Endothelial cell of umbilical vein (primary cell): ENCODE measurements around the gene ZNF544. TPM values are rescaled to one million over a fixed set of nuclear protein-coding genes. Genes with fewer than 3 reads are reported as not detected.

Experiments
- BruUV-seq: library from RNA; stranded (reverse); fragments of 400-500 nt; replicated peaks from 2 replicates; lab custom pipeline; 2021; lab: Mats Ljungman, UMichigan
- CTCF ChIA-PET: fragments of 300-600, 350-600 bp; sonication (Branson Sonifier 250); formaldehyde crosslinking; loops from one replicate; lab custom pipeline; 2021; ENCODE audit warnings: antibody characterized with exemption, inconsistent platforms; lab: Charles Lee
- POLR2A ChIA-PET: fragments of 300-600, 350-600 bp; sonication (Branson Sonifier 250); formaldehyde crosslinking; loops from one replicate; lab custom pipeline; 2021; ENCODE audit warnings: antibody characterized with exemption, inconsistent platforms; lab: Charles Lee
- DNase-seq: peaks from one replicate; pipeline ENCODE4 v3.0.0-alpha.2; 2011; ENCODE audit warnings: low read depth, low spot score
- FAIRE-seq: peaks from 2 replicates; lab custom pipeline; 2011; peaks lifted over from hg19 to GRCh38; lab: Jason Lieb, UNC
- H2AFZ ChIP-seq: 2 replicates; pipeline ENCODE4 v1.6.0; 2012; ENCODE audit warnings: low read depth, low read length, control low read depth, inconsistent platforms
- H3K27ac ChIP-seq: 2 replicates; pipeline ENCODE4 v1.5.1; 2011; ENCODE audit warnings: low read depth, mild to moderate bottlenecking, control low read depth, low read length, moderate library complexity; ENCODE audit not compliant: insufficient read depth
- H3K27me3 ChIP-seq, 2 experiments: 2 replicates each; pipeline versions ENCODE4 v1.6.0 to v1.6.1; 2011; ENCODE audit warnings: low read length in 2 of 2, mixed read lengths in 1 of 2; ENCODE audit not compliant: control insufficient read depth in 2 of 2, insufficient read depth in 2 of 2
- H3K36me3 ChIP-seq, 2 experiments: 2 replicates in 1 of 2; 3 replicates in 1 of 2; pipeline ENCODE4 v1.5.1; 2011; ENCODE audit warnings: low read length in 2 of 2, mild to moderate bottlenecking in 1 of 2, moderate library complexity in 1 of 2; ENCODE audit not compliant: control insufficient read depth in 2 of 2, insufficient read depth in 2 of 2; ENCODE audit errors: extremely low read depth in 1 of 2
- H3K4me1 ChIP-seq: 3 replicates; pipeline ENCODE4 v1.5.1; 2011; ENCODE audit warnings: mild to moderate bottlenecking, low read length; ENCODE audit not compliant: control insufficient read depth, insufficient read depth; ENCODE audit errors: extremely low read depth
- H3K4me2 ChIP-seq: 2 replicates; pipeline ENCODE4 v1.6.1; 2011; ENCODE audit warnings: low read length, control low read depth, mixed read lengths; ENCODE audit not compliant: insufficient read depth
- H3K4me3 ChIP-seq, 3 experiments: fragments of 200-600 bp in 1 of 3; sonication (generic), shearing (Covaris generic) in 1 of 3; replicated peaks in 1 of 3; 2 replicates each; pipeline ENCODE4 v1.5.1; 2011 to 2016; ENCODE audit warnings: control low read depth in 3 of 3, low read length in 3 of 3, mild to moderate bottlenecking in 2 of 3, inconsistent platforms in 1 of 3, low read depth in 1 of 3, moderate library complexity in 1 of 3; ENCODE audit not compliant: insufficient read depth in 1 of 3
- H3K79me2 ChIP-seq: 2 replicates; pipeline ENCODE4 v1.6.0; 2012; ENCODE audit warnings: low read length, inconsistent platforms; ENCODE audit not compliant: control insufficient read depth, insufficient read depth
- H3K9ac ChIP-seq: replicated peaks from 2 replicates; pipeline ENCODE3; 2011; ENCODE audit warnings: low read length, control low read depth; ENCODE audit not compliant: insufficient read depth; ENCODE audit errors: extremely low read depth
- H3K9me1 ChIP-seq: replicated peaks from 3 replicates; pipeline ENCODE4 v1.6.0; 2011; ENCODE audit warnings: mild to moderate bottlenecking, low read length; ENCODE audit not compliant: control insufficient read depth, insufficient read depth; ENCODE audit errors: extremely low read depth
- H3K9me3 ChIP-seq: replicated peaks from 2 replicates; pipeline ENCODE4 v1.5.1; 2012; ENCODE audit warnings: low read length, inconsistent platforms; ENCODE audit not compliant: control insufficient read depth, insufficient read depth
- H4K20me1 ChIP-seq: replicated peaks from 2 replicates; pipeline ENCODE3; 2011; ENCODE audit warnings: mild to moderate bottlenecking, low read length; ENCODE audit not compliant: control insufficient read depth, insufficient read depth; ENCODE audit errors: extremely low read depth
- EZH2 ChIP-seq: IDR thresholded peaks from 2 replicates; pipeline ENCODE4 v1.6.1; 2012; ENCODE audit warnings: borderline replicate concordance, low read depth, mild to moderate bottlenecking, moderate library complexity, low read length, inconsistent platforms; ENCODE audit not compliant: severe bottlenecking
- FOS ChIP-seq: IDR thresholded peaks from 2 replicates; pipeline ENCODE4 v1.6.1; 2011; ENCODE audit warnings: mild to moderate bottlenecking, low read length, moderate library complexity, borderline replicate concordance; ENCODE audit not compliant: insufficient read depth
- GATA2 ChIP-seq: IDR thresholded peaks from 2 replicates; pipeline ENCODE4 v1.7.0; 2011; ENCODE audit warnings: low read depth, mild to moderate bottlenecking, moderate library complexity, mixed read lengths, low read length; ENCODE audit not compliant: insufficient read length, insufficient read depth
- JUN ChIP-seq: IDR thresholded peaks from 2 replicates; pipeline ENCODE4 v1.6.1; 2011; ENCODE audit warnings: borderline replicate concordance, low read depth; ENCODE audit not compliant: insufficient read length, insufficient read depth
- MYC ChIP-seq: IDR thresholded peaks from one replicate; pipeline ENCODE4 v1.6.1; 2011; ENCODE audit warnings: mild to moderate bottlenecking, low read depth, low read length
- POLR2A ChIP-seq: IDR thresholded peaks from 2 replicates; pipeline ENCODE4 v1.6.1; 2012; ENCODE audit warnings: low read depth, mild to moderate bottlenecking, control low read depth, low read length
- POLR2AphosphoS5 ChIP-seq: IDR thresholded peaks from 2 replicates; pipeline ENCODE4 v1.6.1; 2012; ENCODE audit warnings: low read depth, mild to moderate bottlenecking, control low read depth, low read length, moderate library complexity; ENCODE audit not compliant: insufficient read depth
- dilution Hi-C: fragments of 300-500 bp; cut with MboI; formaldehyde crosslinking; loops from one replicate; pipeline ENCODE4 v1.15.0; 2019; ENCODE audit warnings: low sequenced_read_pairs; ENCODE audit not compliant: extremely low pct_ligation_motif_present
- intact Hi-C: fragments of 100-400 bp; cut with micrococcal nuclease; formaldehyde crosslinking; loops from one replicate; pipeline ENCODE4 v1.10.0; 2022
- polyA plus RNA-seq, 4 experiments: library from polyadenylated mRNA; depleted of rRNA in 3 of 4; stranded (reverse) in 3 of 4; unstranded in 1 of 4; fragments of >200 nt; gene quantifications; 2 replicates each; pipeline versions ENCODE4 v1.2.1 to v1.2.3, GENCODE V29; 2011 to 2012; ENCODE audit warnings: missing spikeins in 1 of 4
- total RNA-seq: library from RNA; stranded (reverse); gene quantifications from 2 replicates; pipeline ENCODE4 v1.2.3, GENCODE V29; 2021
- TF ChIP-seq, protein P1 (sequence below), 2 donors: IDR thresholded peaks; 1 replicate in 1 of 2; 2 replicates in 1 of 2; pipeline ENCODE4 v1.5.1; 2011; ENCODE audit warnings: low read length in 2 of 2, mild to moderate bottlenecking in 2 of 2, moderate library complexity in 2 of 2, control low read depth in 1 of 2, inconsistent platforms in 1 of 2, low read depth in 1 of 2; ENCODE audit not compliant: insufficient read depth in 1 of 2; ENCODE audit errors: extremely low read depth in 1 of 2
- TF ChIP-seq, protein P2 (sequence below): IDR thresholded peaks from 2 replicates; pipeline ENCODE4 v1.6.1; 2011; ENCODE audit not compliant: insufficient read depth, insufficient read length

ZNF544 gene
- total and polyA plus RNA-seq, 2 donors (not counting 3 experiments of a cell fraction or from before 2014, with no cell fraction given) = 33.4 to 45.4 TPM

DNA sequence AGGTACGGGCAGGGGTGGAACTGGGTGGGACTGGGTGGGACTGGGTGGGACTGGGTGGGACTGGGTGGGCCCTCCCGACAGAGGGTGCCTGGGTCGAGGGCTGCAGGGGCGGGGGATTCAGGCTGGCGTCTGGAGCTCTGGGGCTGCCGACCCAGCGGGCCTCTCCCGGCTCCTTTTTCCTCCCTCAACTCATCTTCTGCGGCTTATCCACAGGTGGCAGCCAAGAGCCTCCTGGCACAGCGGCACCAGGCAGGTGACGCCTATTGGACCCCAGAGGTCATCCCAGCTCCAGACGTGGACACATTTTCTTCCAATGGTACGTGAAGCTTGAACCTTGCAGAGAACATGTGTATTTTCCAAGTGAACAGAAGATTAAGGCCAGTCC, 533 bp downstream of the ZNF544 start:
- H3K27ac ChIP-seq = no peak overlapping the region
- peak; percentile 45 for DNase-seq
- H3K9me3 ChIP-seq = no peaks in the 10 kb centered on the region
- CTCF ChIA-PET = interaction anchor here (0.9 to 2.4 kb wide), 9 partner anchors 8 to 285 kb away, joined by 3 to 11 read pairs (median 5); partner anchors contain the start of genes ZNF274 and ZSCAN22
- peak overlapping the region; percentile 68 for H3K9ac ChIP-seq
- H3K4me3 ChIP-seq = peak overlapping the region; percentile 41 to 61 (median 53)
- H3K36me3 ChIP-seq = peaks cover 7 to 20% of the 10 kb centered on the region in 2 experiments
- H3K27me3 ChIP-seq = no peaks in the 10 kb centered on the region
- peak; percentile 38 for FAIRE-seq
- TF ChIP-seq POLR2AphosphoS5 = no peak
- TF ChIP-seq, protein P1, sequence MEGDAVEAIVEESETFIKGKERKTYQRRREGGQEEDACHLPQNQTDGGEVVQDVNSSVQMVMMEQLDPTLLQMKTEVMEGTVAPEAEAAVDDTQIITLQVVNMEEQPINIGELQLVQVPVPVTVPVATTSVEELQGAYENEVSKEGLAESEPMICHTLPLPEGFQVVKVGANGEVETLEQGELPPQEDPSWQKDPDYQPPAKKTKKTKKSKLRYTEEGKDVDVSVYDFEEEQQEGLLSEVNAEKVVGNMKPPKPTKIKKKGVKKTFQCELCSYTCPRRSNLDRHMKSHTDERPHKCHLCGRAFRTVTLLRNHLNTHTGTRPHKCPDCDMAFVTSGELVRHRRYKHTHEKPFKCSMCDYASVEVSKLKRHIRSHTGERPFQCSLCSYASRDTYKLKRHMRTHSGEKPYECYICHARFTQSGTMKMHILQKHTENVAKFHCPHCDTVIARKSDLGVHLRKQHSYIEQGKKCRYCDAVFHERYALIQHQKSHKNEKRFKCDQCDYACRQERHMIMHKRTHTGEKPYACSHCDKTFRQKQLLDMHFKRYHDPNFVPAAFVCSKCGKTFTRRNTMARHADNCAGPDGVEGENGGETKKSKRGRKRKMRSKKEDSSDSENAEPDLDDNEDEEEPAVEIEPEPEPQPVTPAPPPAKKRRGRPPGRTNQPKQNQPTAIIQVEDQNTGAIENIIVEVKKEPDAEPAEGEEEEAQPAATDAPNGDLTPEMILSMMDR (IDR thresholded peaks at IDR 0.05; ENCODE audit: extremely low read depth in 1 of 2, insufficient read depth in 1 of 2, low read depth in 1 of 2, low read length in 2 of 2) = peak in 1 of 2 donors; percentile 52
- POLR2A ChIA-PET = no interaction called here
- H3K4me1 ChIP-seq = peaks cover 10% of the 10 kb centered on the region
- H2AFZ ChIP-seq = peak overlapping the region; percentile 91
- BruUV-seq = no TSS peak
- peak overlapping the region; percentile 73 for H3K4me2 ChIP-seq
- dilution Hi-C loops (no loop called here), intact Hi-C loops (loop anchor here (2.0 kb wide), 5 partner anchors 134 to 290 kb away; partner anchors contain the start of genes ZBTB45, ZNF324, ZNF497 and ZNF584)
- H4K20me1 ChIP-seq = no peaks in the 10 kb centered on the region
- H3K9me1 ChIP-seq = no peaks in the 10 kb centered on the region
- peaks cover 26% of the 10 kb centered on the region for H3K79me2 ChIP-seq

DNA sequence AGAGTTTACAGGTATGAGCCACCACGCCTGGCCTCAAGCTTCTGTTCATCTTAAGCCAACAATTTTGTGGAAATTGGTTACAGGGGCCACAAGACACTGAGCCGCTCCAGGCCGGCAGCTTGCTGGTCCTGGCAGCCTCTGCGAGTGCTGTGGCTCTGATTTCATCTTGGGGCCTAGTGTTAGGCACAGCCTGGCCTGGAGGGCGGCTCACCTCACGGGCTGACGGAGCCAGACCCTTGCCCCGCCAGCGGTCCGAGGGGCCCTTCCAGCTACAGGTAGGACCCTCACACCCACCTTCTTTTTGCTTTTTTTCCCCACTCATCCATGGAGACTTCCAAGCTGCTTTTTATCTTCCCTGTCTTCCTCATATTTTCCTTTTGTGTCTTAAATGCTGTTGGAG, 8.6 kb downstream of the ZNF544 start:
- no peaks in the 10 kb centered on the region for H3K9me1 ChIP-seq
- intact Hi-C loops = no loop called here
- H3K4me3 ChIP-seq = no peak overlapping the region
- no peak overlapping the region for H3K27ac ChIP-seq
- no peaks in the 10 kb centered on the region for H3K27me3 ChIP-seq
- dilution Hi-C loops = no loop called here
- H3K4me2 ChIP-seq = no peak overlapping the region
- ChIA-PET POLR2A (no interaction called here), CTCF (interaction anchor here (1.1 kb wide), 1 partner anchor 9 kb away, joined by 4 read pairs; the partner anchor contains the start of gene ZNF544)
- H2AFZ ChIP-seq = no peak overlapping the region
- no peak overlapping the region for H3K9ac ChIP-seq
- no peaks in the 10 kb centered on the region for H3K9me3 ChIP-seq
- peaks cover 7 to 33% of the 10 kb centered on the region in 2 experiments for H3K36me3 ChIP-seq
- FAIRE-seq (no peak), DNase-seq (no peak)
- H3K79me2 ChIP-seq = peaks cover 9% of the 10 kb centered on the region
- H3K4me1 ChIP-seq = no peaks in the 10 kb centered on the region
- H4K20me1 ChIP-seq = no peaks in the 10 kb centered on the region
- TF ChIP-seq POLR2AphosphoS5 (no peak), JUN (no peak), FOS (no peak), GATA2 (no peak), EZH2 (no peak), MYC (no peak), POLR2A (no peak)
- TF ChIP-seq, protein P2, sequence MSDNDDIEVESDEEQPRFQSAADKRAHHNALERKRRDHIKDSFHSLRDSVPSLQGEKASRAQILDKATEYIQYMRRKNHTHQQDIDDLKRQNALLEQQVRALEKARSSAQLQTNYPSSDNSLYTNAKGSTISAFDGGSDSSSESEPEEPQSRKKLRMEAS = no peak
- TF ChIP-seq, protein P1 (IDR thresholded peaks at IDR 0.05; ENCODE audit: extremely low read depth in 1 of 2, insufficient read depth in 1 of 2, low read depth in 1 of 2, low read length in 2 of 2) = no peak
- BruUV-seq = no TSS peak
